GM10266 (cell line): Measurements from ENCODE around the gene FUNDC2.

ENCODE experiments used
- DNase-seq: peaks from one replicate; pipeline ENCODE4 v3.0.0; 2012; ENCODE audit errors: extremely low spot score
- CTCF ChIP-seq: IDR thresholded peaks from 2 replicates; pipeline ENCODE4 v1.5.1; 2012; ENCODE audit warnings: mild to moderate bottlenecking, low read depth; ENCODE audit not compliant: control insufficient read depth, insufficient read depth; ENCODE audit errors: missing control alignments

Gene FUNDC2

GRCh38 chrX:155028877-155029291, 2.2 kb downstream of the FUNDC2 start:
- DNase-seq, result no peak
- no peak for TF ChIP-seq CTCF

GRCh38 chrX:155031657-155032056, 5.0 kb downstream of the FUNDC2 start:
- TF ChIP-seq CTCF, result no peak
- no peak for DNase-seq

- no peak for TF ChIP-seq CTCF
- no peak for DNase-seq
These were observed 9.0 kb downstream of the FUNDC2 start for GRCh38 chrX:155035688-155036087.

GRCh38 chrX:155046129-155046810, 19.6 kb downstream of the FUNDC2 start:
- no peak for DNase-seq
- no peak for TF ChIP-seq CTCF

GRCh38 chrX:155046811-155047528, 20.3 kb downstream of the FUNDC2 start:
- TF ChIP-seq CTCF, result no peak
- no peak for DNase-seq

- no peak for DNase-seq
- TF ChIP-seq CTCF, result peak; percentile 42
These were observed 22.5 kb downstream of the FUNDC2 start for GRCh38 chrX:155048977-155049619.
